Panc1 (cell line): ENCODE measurements around the gene NDN.

Source experiments
- POLR2AphosphoS5 ChIP-seq: IDR thresholded peaks from 2 replicates; pipeline ENCODE4 v1.6.1; 2012; ENCODE audit warnings: mild to moderate bottlenecking, low read depth, low read length, moderate library complexity
- SIN3A ChIP-seq: IDR thresholded peaks from 2 replicates; pipeline ENCODE4 v1.6.1; 2012; ENCODE audit warnings: low read depth, mild to moderate bottlenecking, low read length, moderate library complexity, borderline replicate concordance; ENCODE audit not compliant: insufficient read depth
- TF ChIP-seq, protein P1 (sequence below): fragments of 450-650 bp; IDR thresholded peaks from 2 replicates; pipeline ENCODE4 v1.5.1; 2017; ENCODE audit warnings: mild to moderate bottlenecking

DNA sequence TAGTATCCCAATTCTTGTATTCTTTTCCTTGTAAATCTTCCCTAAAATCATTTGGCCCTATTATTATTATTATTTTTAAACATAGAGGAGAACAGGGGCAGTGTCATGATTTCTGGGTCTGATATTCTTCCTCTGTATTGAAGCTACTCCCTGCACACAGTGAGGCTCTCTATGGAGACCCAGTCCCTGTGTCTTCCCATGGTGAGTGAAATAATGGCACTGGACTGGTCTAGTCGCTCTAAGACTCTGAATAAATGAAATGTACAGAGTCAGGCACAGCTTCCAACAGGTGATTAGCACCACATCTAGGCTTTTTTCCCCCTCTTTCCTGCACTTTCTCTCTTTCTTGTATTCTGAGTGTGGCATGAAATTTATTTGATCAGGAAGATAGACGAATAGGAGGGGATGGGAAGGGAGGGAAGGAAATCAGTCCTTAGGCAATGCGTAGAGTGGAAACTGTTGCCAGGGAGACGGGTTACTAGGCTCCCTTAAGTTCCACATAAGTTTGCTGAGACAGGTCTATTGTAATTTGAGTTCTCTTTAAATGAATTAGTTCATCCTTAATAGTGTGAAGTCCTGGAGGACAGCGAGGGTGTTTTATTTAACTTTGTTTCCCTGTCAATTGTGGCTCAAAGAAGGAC, 49.0 kb upstream of the NDN start:
- TF ChIP-seq, protein P1, sequence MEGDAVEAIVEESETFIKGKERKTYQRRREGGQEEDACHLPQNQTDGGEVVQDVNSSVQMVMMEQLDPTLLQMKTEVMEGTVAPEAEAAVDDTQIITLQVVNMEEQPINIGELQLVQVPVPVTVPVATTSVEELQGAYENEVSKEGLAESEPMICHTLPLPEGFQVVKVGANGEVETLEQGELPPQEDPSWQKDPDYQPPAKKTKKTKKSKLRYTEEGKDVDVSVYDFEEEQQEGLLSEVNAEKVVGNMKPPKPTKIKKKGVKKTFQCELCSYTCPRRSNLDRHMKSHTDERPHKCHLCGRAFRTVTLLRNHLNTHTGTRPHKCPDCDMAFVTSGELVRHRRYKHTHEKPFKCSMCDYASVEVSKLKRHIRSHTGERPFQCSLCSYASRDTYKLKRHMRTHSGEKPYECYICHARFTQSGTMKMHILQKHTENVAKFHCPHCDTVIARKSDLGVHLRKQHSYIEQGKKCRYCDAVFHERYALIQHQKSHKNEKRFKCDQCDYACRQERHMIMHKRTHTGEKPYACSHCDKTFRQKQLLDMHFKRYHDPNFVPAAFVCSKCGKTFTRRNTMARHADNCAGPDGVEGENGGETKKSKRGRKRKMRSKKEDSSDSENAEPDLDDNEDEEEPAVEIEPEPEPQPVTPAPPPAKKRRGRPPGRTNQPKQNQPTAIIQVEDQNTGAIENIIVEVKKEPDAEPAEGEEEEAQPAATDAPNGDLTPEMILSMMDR = no peak
- TF ChIP-seq POLR2AphosphoS5 (no peak), SIN3A (no peak)
